ENCODE measurements around the gene SFI1.

- TF ChIP-seq CTCF (IDR thresholded peaks at IDR 0.05; ENCODE audit: insufficient read depth, low read depth, low read length) (no peak), EZH2 (IDR thresholded peaks at IDR 0.05; ENCODE audit: insufficient read depth, low read length) (no peak)
Observed at GRCh38 chr22:31567702-31568101, 71.4 kb downstream of the SFI1 start.
